Activated CD8-positive, alpha-beta memory T cell treated with anti-CD3 and anti-CD28 coated beads, Interleukin-2, amount 50 U/mL, for 24 hours (primary cell): ENCODE measurements around the gene NKX2-3.

Source experiments
- DNase-seq: peaks from one replicate; pipeline ENCODE4 v3.0.0-alpha.2; 2020; ENCODE audit errors: extremely low read depth

NKX2-3 gene

DNA sequence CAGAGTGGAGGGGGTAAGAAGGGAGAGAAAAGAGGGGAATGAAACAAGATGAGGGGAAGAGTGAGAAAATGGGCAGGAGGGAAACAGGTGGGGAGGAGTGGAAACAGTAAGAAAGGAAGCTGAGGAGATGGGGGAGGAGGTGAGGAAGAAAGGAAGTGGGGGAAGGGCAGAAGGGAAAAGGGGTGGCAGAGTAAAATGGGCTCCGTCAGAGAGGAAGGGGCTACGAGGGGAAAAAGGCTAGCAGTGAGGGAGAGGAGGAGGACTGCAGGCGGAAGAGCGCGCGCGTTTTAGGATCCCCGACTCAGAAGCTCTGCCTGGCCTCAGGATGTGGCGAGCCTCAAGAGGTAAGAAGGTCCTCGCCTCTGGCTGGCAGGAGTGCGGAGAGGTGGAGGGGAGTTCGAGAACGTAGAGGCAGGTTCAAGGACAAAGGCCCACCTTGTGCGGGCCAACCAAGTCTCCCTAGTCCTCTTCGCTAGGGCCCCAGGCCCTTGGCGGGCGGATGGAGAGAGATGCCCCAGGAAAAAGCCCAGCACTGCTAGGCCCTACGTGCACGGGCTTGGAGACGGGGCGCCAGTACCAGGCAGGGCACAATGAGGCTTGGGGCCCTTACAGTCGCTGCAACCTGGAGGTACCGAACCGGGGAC is 5.8 kb upstream of the NKX2-3 start:
- DNase-seq, result no peak

DNA sequence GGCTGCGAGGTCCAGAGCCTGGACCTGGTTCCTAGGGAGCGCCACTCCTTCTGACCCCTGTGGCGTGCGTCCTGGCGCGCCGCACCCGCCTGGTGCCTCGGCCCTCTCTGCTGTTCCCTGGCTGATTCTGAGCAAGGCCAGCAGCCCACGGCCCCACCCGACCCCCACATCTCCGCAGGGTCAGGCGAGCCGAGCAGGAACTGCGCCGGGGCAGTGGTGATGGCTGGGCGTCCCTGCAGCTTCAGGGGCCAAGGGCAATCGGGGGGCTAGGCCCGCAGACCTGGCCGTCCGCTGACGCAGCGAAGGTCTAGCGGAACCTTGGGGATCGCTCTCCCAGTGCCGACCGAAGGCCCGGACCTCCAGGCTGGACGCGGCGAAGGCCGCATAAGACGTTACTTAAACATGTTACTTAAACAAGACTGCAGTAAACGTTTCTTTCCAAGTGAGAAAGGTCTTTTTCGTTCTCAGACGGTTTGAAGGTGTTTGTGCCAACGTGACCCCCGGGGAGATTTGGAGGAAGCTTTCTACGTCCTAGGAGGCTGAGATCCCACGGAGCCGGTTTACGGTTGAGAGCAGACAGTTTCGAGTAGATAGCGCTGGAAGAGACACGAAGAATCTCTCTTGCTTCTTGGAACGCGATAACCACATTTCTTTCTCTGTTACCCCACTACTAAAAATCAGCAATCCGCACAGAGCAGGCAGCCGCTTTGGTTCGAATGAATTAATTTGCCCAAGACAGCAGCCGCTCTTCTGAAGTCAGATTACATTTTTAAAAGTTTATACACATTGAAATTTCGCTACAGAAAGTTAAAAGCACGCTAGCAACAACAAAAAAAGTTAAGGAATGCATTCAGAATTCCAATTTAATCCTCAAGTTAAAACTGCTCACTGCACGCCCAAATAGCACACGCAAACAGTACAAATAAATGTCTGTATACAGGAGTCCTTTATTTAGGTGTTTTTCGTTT is 4.9 kb upstream of the NKX2-3 start:
- no peak for DNase-seq

DNA sequence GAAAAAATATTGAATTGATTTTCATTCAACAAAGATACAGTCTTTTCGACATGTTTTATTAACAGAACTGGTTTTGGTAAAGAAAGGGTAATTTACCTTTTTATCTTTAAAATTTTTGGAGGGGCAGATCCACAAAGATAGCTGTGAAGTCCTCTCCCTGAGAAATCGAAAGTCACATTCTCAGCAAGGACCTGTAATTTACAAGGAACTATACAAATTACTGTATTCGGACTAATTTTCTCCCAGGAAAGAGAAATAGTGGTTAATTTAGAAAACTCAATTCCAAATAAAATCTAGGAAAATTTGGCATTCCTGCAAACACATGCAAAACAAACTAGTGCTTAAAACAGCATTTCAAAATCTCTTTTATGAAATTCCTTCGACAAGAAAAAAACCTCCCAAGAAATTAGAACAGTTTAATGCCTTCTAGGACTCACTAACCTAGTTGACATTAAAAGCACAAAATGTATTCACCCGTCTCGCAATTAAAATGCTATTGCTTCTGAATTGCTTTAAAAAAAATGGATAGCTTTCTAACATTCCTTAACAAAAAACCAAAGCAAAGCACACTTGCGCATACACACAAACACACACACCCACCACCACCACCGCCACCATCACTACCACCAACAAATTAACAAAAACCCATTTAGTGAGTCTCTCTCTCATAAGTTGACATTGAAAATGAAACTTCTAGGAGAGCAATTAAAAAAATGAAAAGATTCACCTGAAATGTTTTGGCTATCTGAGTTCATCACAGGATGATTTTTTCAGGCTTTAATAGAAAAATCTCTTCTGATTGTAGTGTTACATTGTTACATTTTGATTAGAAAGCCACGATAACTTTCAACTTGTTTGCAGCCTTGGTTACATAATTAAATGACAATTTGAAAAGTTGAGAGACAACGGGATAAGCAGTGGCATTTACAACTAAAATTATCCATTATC is 4.0 kb upstream of the NKX2-3 start:
- no peak for DNase-seq

DNA sequence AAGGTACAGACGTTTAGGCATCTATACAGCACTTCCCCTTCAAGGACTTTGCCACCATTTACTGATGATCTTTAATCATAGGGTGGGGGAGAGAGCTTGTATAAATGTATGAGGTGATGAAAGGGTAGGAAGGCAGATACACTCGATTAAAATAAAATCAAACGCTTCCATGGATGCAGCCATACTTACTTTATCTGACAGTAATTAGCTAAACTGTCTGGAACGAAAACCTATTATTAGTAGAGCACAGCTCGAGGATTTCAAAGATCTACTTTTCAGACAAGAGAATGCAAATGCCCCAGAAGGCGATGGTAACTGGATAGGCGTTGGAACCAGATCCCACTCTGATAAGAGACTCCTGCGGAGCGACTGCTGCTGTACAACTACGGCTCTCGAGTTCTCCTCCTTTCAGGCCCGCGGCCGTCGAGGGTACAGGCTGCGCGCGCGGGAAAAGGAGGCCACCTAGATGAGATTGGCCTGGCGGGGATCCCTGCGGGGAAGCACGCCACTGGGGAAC is 3.1 kb upstream of the NKX2-3 start:
- DNase-seq, result no peak

DNA sequence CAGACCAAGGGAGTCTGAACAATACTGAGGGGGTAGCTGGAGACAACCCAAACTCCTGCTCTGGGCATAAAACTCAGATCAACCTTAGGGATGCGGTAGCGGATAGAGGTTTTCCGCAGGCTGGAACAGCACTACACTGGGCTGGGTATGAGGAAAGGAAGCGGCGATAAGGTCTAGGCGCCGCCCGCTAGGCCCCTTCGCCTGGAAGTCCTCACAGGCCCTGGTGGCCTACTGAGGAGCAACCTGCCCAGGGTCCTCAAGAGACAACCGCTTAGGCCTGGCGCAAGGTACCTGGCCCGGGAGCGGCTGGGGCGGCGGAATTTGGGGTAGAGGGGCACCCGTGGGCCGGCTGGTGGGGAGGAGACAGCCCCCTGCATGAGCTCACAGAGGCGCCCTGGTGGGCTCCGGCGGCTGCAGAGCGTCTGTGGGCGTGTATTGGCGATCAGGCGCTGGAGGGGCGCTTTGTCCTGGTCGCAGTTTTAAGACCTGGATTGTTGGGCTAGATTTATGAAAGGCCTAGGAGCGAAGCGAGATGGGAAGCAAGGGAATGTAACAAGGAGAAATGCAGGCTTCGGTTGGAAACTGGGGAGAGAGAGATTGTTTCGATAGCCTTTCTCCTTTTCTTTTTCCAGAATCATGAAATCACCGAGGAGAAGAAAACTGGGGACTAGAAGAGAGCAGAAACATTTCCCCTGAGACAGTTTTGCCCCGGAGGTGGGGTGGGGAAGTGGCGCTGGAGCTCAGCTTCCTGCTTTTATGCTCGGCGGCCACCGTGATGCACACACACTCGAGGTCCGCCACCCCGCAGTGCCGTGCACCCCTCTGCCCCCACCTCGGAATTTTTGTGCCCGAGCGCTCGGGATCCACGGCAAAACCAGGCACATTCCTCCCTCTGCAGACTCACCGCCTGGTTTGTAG is 2.4 kb upstream of the NKX2-3 start:
- DNase-seq, result no peak

DNA sequence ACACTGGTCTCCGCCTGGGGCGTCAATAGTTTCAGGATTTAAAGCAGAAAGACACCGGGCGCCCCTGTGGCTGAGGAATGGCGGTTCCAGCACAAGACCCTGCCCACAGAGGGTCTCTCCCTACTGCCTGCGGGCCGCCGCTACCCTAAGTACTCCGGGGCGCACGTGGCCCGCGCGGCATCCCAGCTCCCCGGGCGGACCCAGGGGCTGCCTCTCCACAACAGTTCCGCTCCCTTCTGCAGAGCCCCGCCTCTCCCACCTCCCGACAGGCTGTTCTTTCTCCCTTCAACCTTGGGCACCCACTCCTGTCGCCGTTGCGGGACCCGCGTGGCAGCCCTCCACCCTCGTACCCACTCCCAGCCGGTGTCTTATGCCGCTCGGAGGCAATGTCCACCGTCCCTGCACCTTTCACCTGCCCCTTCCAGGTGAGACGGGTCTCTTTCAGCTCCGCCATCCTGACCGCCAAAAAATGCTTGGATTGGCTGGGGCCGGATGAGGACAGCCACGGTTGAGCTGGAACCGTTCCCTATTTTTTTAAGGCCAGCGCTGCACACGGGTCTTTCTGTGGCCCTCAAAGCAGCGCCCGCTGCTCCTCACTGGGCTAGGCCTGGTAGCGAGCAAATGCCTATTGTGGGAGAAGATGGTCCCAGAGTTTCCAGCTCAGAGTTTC is 1.6 kb upstream of the NKX2-3 start:
- DNase-seq, result no peak

DNA sequence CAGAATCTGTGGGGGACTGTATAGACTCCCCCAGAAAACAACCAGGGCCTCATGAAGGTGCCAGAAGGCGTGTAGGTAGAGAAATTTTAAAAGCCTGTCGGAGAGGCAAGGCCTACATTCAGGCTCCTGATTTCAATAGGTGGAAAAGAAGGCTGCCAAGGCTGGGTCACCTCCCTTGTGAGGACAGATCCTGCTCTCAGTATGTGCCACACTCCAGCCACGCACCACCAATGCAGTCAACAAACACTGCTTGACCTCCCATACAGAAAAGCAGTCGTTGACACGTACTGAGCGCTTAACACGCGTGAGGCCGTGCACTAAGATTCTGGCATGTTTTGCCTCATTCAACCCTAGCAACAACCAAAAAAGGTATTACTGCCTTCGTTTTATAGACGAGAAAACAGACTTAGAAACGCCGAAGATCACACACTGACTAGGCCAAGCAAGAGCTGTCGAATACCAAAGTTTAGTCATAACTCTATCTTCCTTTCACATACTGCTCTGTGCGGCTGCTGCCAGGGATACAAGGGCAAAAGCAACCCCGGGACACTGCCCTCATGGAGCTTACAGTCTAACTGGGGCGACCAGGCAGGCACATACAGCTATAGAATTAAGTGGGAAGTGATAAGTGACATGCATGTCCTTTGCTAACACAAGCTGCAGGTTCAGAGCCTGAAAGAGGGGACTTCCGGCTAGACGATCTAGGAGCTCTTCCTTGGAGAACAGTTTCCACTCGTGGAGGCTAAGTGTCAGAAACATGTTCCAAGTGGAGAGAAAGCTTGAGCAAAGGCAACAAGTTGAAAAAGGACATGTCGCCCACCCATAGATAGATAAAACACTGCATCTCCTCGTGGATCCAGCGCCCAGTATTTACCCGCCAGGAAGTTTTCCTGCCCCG is 797 bp upstream of the NKX2-3 start:
- no peak for DNase-seq

DNA sequence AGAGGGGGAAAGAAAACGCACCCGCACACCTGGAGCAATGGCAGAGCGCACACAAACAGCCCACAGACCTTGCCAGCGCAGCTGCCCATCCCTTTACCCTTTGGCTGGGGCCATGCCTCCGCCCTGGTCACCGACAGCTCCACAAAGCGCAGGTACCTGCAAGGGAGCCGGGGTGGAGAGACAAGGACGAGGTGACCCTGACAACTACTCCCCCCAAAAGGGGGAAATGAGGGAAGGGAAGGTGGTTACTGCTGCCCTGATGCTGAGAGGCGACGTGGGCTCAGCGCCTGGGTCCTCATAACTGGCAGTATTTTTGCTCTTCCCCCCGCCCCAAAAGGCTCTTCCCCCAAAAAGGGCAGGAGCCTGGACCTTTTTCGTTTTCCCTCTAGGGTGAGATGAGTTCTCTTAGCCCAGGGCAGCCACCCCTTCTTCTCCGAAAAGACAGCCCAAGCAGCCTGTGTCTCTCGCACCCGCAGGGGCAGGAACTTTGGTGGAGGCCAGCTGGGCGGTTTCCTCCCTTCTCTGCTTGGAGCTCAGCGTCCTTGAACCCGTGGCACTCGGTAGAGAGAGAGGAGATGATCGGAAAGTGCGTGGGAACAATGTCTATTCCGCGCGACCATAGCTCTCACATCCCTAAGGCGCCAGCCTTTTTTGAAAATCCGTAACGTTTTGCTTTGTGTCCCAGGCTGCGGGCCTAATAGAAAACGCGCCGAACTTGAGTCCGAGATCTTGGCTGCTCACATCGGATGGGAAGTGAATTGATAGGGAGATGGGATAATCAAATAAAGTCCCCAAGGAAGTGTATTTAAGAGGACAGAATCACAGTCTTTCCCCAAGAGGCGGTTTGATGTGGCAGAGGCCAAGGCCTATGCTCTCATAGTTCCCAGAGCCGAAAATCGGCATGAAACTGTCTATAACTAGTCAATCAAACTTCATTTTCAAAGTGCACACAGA is 1.0 kb downstream of the NKX2-3 start:
- no peak for DNase-seq

DNA sequence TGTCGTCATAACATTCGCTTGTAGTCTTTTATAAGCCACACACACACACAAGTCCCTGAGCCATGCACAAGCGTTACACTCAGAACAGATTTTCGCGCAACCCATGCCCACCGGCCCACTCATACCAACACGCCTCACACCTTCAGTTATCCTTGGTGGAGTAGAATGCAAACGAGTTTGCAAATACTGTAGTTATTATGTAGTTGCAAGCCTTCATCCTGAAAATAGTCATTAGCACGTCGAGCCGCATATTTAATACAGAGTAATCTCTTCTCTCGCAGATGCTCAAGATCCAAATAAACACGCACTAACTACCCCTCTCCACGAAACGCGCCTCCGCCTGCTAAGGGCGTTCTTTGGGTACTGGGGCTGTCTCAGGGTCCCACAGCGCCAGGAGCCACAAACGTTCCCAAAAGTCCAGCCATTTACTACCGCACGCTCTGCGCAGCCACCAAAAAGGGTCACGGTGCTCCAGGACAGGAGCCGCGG is 1.8 kb downstream of the NKX2-3 start:
- DNase-seq, result no peak

DNA sequence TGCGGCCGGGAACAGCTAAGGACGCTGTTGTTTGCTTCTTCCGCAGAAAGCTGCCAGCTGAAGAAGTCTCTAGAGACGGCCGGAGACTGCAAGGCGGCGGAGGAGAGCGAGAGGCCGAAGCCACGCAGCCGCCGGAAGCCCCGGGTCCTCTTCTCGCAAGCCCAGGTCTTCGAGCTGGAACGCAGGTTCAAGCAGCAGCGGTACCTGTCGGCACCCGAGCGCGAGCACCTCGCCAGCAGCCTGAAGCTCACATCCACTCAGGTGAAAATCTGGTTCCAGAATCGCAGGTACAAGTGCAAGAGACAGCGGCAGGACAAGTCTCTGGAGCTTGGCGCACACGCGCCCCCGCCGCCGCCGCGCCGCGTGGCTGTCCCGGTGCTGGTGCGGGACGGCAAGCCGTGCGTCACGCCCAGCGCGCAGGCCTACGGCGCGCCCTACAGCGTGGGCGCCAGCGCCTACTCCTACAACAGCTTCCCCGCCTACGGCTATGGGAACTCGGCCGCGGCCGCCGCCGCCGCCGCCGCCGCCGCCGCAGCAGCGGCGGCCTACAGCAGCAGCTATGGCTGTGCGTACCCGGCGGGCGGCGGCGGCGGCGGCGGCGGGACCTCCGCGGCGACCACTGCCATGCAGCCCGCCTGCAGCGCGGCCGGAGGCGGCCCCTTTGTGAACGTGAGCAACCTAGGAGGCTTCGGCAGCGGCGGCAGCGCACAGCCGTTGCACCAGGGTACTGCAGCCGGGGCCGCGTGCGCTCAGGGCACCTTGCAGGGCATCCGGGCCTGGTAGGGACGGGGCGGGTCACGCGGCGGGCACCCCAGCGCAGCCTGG is 2.4 kb downstream of the NKX2-3 start:
- DNase-seq, result no peak

DNA sequence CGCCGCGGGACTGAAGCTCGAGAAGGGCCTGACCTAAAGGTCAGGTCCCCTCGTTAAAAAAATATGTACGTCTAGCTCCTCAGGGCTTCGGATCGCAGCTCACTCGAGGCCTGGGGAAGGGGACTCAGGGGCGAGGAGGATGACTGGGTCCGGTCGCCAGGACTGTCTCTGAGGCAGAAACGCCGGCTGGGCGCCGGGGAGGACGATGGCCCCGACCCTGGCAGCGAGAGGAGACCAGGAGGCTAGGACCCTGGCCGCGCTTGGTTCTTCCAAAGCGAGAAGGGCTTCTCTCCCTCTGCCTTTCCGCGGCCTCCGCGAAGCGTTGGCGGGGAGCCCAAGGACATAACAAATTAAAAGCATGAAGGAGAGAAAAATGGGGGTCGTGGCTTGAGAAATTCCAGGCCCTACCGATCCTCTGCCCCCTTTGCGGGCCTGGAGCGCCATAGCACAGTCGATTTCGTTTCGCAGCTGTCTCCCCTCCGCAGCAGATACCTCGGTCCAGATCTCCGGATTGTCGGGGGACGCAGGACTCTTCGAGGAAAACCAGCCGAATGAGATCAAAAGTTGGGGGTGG is 3.1 kb downstream of the NKX2-3 start:
- DNase-seq, result no peak

DNA sequence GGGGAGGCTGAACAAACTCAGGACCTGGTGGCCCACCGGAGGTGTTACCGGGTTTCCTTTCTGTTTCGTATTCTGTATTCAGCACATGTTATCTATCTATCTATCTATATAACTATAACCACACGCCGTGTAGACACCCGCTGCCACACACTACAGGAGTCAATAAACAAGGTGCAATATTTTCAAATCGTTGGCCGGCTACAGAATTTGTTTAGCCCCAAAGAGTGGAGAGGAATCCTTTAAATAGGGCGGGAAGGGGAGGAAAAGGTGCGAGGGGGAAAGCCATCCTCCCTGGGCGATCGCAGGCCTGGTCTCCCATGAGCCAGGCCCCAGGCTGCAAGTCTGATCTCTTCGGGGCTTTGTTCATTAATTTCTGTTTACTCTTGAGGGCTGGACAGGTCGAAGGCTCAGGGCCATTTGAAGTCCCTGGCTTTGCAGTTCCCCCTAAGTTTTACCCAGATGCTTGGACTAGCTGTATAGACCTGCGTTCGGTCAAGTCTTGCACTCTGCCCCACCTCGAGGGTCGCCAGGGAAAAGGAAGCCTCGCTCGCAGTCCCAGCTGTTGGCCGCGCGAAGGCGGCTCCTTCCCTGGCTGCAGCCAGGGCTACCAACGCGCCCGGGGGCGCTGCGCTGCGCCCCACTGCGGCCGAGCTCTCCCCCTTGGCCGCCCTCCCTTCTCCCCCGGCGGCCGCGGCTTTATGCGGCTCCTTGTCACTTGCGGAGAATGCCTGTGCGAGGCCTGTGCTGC is 3.8 kb downstream of the NKX2-3 start:
- DNase-seq, result no peak

DNA sequence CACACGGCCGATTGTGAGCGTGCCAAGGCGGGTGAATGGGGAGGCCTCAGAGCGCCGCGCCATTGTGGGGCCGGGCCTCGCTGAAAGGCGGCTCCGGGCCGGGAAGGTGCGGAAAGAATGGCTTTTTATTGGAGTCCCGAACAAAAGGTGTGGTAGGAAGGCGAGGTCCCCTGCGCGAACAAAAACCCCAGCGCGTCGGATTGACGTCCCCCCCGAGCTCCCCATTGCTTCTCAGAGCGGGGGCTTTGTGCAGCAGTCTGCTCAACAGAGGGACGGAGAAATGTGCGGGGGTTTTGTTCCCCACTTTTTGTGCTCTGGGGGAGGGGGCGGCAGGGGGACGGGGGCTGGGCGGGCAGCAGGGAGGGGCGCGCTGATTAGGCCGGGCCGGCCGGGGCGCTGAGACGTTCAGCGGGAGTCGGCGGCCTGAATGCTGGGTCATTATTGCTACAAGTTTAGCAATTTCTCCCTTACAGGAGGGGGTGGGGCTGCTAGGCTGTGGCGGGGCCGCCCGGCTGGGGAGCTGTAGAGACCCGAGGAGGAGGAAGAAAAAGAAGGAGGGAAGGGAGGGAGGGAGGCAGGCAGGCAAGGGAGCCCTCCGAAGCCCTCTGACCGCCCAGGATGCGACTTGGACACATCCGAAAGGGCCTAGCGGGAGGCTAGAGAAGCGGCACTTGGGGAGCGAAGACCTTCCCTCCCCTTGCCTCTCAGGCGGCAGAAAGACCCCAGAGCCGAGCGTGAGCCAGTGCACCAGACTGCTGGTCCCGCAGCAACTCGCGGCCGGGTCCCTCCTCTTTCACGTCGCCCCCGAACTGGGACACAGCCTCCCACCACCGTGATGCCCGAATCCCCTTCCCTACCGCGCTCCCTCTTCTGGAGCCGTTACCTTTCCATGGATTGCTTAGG is 4.6 kb downstream of the NKX2-3 start:
- DNase-seq, result no peak

DNA sequence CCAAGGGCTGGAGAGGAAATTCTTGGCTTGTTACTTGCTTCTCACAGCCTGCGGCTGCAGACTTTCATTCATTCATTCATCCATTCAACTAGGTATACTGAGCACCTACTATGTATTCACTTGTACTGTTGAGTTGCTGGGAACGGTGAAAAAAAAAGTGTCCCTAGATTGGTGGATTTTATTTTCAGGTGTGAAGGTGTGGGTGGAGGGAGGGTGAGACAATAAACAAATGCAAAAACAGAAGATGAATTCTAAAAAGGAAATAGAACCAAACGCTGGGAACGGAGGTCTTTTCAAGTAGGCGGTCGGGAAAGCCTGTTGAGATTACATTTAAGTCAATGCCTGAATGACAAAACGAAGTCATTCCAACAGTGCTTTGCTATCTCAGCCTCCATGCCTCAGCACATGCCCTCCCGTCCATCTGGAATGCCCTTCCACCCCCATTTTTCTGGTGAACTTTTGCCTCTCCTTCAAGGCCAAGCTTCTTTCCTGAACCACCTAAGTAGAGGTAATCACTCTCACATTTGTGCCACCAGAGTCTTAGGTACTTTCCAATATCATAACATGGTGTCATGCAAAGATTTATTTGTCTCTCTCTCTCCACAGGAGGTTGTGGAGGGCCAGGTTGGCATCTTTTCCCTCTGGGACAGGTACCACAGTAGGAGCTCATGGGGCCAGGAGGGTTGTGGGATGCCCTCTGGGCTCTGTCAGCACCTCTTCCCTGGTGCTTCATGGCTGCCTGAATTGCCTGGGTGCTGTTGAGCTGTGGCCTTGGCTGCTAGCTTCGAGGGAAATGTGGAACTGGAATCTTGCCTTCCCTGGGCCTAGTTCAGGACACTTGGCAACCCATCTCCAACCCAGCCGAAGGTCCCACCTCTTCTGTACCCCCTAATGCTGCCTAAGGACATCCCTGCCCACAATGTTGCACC is 5.5 kb downstream of the NKX2-3 start:
- no peak for DNase-seq
